SU-DHL-6 (cell line): ENCODE results near the gene MYBBP1A.

ENCODE experiments used
- EZH2phosphoT487 ChIP-seq: fragments of 200-600 bp; sonication (generic), shearing (Covaris generic); conservative IDR thresholded peaks from 2 replicates; pipeline ENCODE4 v1.6.1; 2018; ENCODE audit warnings: mild to moderate bottlenecking, antibody characterized with exemption, low read length, moderate library complexity, mixed read lengths
- TF ChIP-seq, protein P1 (sequence below): fragments of 200-600 bp; sonication (generic); IDR thresholded peaks from one replicate; pipeline ENCODE4 v1.5.1; 2017; ENCODE audit warnings: antibody characterized with exemption, mild to moderate bottlenecking, low read length, moderate library complexity; ENCODE audit not compliant: insufficient read depth, poor library complexity, severe bottlenecking

DNA sequence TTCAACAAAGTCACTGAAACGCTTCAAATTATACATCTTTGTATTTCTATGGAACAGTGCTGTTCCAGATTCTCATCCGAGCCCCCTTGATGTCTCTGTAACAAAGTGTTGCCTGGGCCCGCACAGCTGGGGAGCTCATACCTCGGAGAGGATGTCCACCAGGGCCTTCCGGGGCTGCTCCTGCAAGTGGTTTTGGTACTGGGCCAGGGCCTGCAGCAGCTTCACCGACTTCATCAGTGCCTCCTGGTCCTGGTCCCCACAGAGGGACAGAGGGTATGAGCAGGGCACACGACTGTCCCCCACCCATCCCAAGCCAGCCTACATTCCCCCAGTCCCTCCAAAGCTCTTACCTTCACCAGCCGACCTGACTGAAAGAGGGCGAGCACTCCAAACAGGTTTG is 1.5 kb downstream of the MYBBP1A start:
- TF ChIP-seq, protein P1, sequence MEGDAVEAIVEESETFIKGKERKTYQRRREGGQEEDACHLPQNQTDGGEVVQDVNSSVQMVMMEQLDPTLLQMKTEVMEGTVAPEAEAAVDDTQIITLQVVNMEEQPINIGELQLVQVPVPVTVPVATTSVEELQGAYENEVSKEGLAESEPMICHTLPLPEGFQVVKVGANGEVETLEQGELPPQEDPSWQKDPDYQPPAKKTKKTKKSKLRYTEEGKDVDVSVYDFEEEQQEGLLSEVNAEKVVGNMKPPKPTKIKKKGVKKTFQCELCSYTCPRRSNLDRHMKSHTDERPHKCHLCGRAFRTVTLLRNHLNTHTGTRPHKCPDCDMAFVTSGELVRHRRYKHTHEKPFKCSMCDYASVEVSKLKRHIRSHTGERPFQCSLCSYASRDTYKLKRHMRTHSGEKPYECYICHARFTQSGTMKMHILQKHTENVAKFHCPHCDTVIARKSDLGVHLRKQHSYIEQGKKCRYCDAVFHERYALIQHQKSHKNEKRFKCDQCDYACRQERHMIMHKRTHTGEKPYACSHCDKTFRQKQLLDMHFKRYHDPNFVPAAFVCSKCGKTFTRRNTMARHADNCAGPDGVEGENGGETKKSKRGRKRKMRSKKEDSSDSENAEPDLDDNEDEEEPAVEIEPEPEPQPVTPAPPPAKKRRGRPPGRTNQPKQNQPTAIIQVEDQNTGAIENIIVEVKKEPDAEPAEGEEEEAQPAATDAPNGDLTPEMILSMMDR, result no peak
- no peak for TF ChIP-seq EZH2phosphoT487
